ENCODE results near the gene RARRES1.

Gene RARRES1

GRCh38 chr3:158765518-158766205 lies 33.4 kb upstream of the RARRES1 start:
- no peak for DNase-seq (ENCODE audit: low read depth)

- no peak for DNase-seq (ENCODE audit: low read depth)
These were observed 31.2 kb upstream of the RARRES1 start for GRCh38 chr3:158763421-158763820.

GRCh38 chr3:158762701-158763100 lies 30.4 kb upstream of the RARRES1 start:
- DNase-seq (ENCODE audit: low read depth) = no peak

GRCh38 chr3:158761350-158761749 lies 29.1 kb upstream of the RARRES1 start:
- DNase-seq (ENCODE audit: low read depth) = no peak

- DNase-seq (ENCODE audit: low read depth) = no peak
These were observed 23.2 kb upstream of the RARRES1 start for GRCh38 chr3:158755421-158755820.

GRCh38 chr3:158753854-158754253 lies 21.6 kb upstream of the RARRES1 start:
- DNase-seq (ENCODE audit: low read depth) = no peak

- DNase-seq (ENCODE audit: low read depth) = no peak
These were observed 19.1 kb upstream of the RARRES1 start for GRCh38 chr3:158751316-158751715.

GRCh38 chr3:158750016-158750415 lies 17.8 kb upstream of the RARRES1 start:
- no peak for DNase-seq (ENCODE audit: low read depth)

- no peak for DNase-seq (ENCODE audit: low read depth)
These were observed 17.3 kb upstream of the RARRES1 start for GRCh38 chr3:158749526-158749925.

- no peak for DNase-seq (ENCODE audit: low read depth)
These were observed 16.1 kb upstream of the RARRES1 start for GRCh38 chr3:158748237-158748828.

GRCh38 chr3:158747417-158747816 lies 15.2 kb upstream of the RARRES1 start:
- DNase-seq (ENCODE audit: low read depth) = no peak

GRCh38 chr3:158745551-158745950 lies 13.3 kb upstream of the RARRES1 start:
- no peak for DNase-seq (ENCODE audit: low read depth)

GRCh38 chr3:158744567-158745288 lies 12.5 kb upstream of the RARRES1 start:
- no peak for DNase-seq (ENCODE audit: low read depth)

GRCh38 chr3:158743664-158744566 lies 11.7 kb upstream of the RARRES1 start:
- no peak for DNase-seq (ENCODE audit: low read depth)

GRCh38 chr3:158742871-158743663 lies 10.8 kb upstream of the RARRES1 start:
- no peak for DNase-seq (ENCODE audit: low read depth)

GRCh38 chr3:158739661-158740060 lies 7.4 kb upstream of the RARRES1 start:
- DNase-seq (ENCODE audit: low read depth) = no peak

GRCh38 chr3:158739078-158739477 lies 6.8 kb upstream of the RARRES1 start:
- DNase-seq (ENCODE audit: low read depth) = no peak

GRCh38 chr3:158738653-158739052 lies 6.4 kb upstream of the RARRES1 start:
- DNase-seq (ENCODE audit: low read depth) = no peak

GRCh38 chr3:158737976-158738615 lies 5.8 kb upstream of the RARRES1 start:
- DNase-seq (ENCODE audit: low read depth) = no peak

GRCh38 chr3:158737410-158737809 lies 5.2 kb upstream of the RARRES1 start:
- DNase-seq (ENCODE audit: low read depth) = no peak

Data from stimulated activated CD8-positive, alpha-beta memory T cell treated with anti-CD3 and anti-CD28 coated beads, Interleukin-12 subunit alpha, Interleukin-12 subunit beta, amount 100 ng/mL, for 4 hours (primary cell).